Body of pancreas (tissue), 4 donors: ENCODE results near the gene KCNIP4. TPM values are rescaled to one million over a fixed set of nuclear protein-coding genes. Genes with fewer than 3 reads are reported as not detected.

Source experiments
- ATAC-seq: fragments of 150-250 bp; one replicate; pipeline ENCODE4 v1.9.1; 2016
- DNase-seq, 4 donors: peaks; one replicate each; pipeline ENCODE4 v3.0.0-alpha.2; 2019
- H3K27ac ChIP-seq, 4 donors: fragments of 200-600 bp; sonication (generic); 1 replicate in 3 of 4; 2 replicates in 1 of 4; pipeline versions ENCODE4 v1.5.1 to v1.6.1; 2016 to 2019; ENCODE audit warnings: mild to moderate bottlenecking in 1 of 4, mixed read lengths in 1 of 4, moderate library complexity in 1 of 4
- H3K27me3 ChIP-seq, 2 donors: fragments of 200-600 bp; sonication (generic); one replicate each; pipeline ENCODE4 v1.6.0; 2016; ENCODE audit warnings: mild to moderate bottlenecking in 1 of 2
- H3K36me3 ChIP-seq, 2 donors: fragments of 200-600 bp; sonication (generic); replicated peaks in 1 of 2; 2 replicates each; pipeline ENCODE4 v1.5.1; 2016; ENCODE audit warnings: low read depth in 2 of 2; ENCODE audit not compliant: insufficient read depth in 1 of 2
- H3K4me1 ChIP-seq: fragments of 200-600 bp; sonication (generic); one replicate; pipeline ENCODE4 v1.6.0; 2016
- H3K4me3 ChIP-seq, 2 donors: fragments of 200-600 bp; sonication (generic); 1 replicate in 1 of 2; 2 replicates in 1 of 2; pipeline ENCODE4 v1.5.1; 2016 to 2019
- H3K9me3 ChIP-seq, 3 donors: fragments of 200-600 bp; sonication (generic); 1 replicate in 2 of 3; 2 replicates in 1 of 3; pipeline ENCODE4 v1.5.1; 2016
- CTCF ChIP-seq, 7 experiments: fragments of 450-650 bp in 4 of 7; fragments of 200-600 bp in 3 of 7; sonication (generic) in 3 of 7; IDR thresholded peaks; one replicate each; pipeline ENCODE4 v1.5.1; 2016 to 2019; ENCODE audit warnings: antibody characterized with exemption in 7 of 7
- POLR2A ChIP-seq, 3 donors: fragments of 450-650 bp; IDR thresholded peaks; one replicate each; pipeline ENCODE4 v1.6.1; 2016; ENCODE audit warnings: antibody characterized with exemption in 3 of 3, mild to moderate bottlenecking in 2 of 3
- WGBS, 2 donors: methylation state at CpG; one replicate each; pipeline ENCODE4 v1.1.5; 2017; 5-methylcytosine and 5-hydroxymethylcytosine counted together
- intact Hi-C: fragments of 100-400 bp; cut with DNase I; formaldehyde crosslinking; loops from one replicate; pipeline ENCODE4 v1.15.1; 2023
- total RNA-seq, 2 donors: library from RNA; depleted of rRNA; stranded (reverse); fragments of >200 nt; gene quantifications; one replicate each; pipeline ENCODE4 v1.1.0, GENCODE V29; 2016

The KCNIP4 gene
- total RNA-seq, 2 donors from 2014 or later = not detected

GRCh38 chr4:21271439-21272052 lies 677.0 kb downstream of the KCNIP4 start:
- Histone ChIP-seq H3K4me3 (no peak overlapping the region), H3K4me1 (no peaks in the 10 kb centered on the region), H3K27me3 (no peaks in the 10 kb centered on the region), H3K36me3 (no peaks in the 10 kb centered on the region), H3K9me3 (no peaks in the 10 kb centered on the region), H3K27ac (no peak overlapping the region)
- 54% methylated on average over 4 of the region's 4 CpGs for WGBS, 2 donors
- TF ChIP-seq CTCF (IDR thresholded peaks at IDR 0.05) (no peak), POLR2A (IDR thresholded peaks at IDR 0.05) (no peak)
- intact Hi-C loops = no loop called here
- DNase-seq (no peak), ATAC-seq (no peak)

- Histone ChIP-seq H3K9me3 (no peaks in the 10 kb centered on the region), H3K4me3 (no peak overlapping the region), H3K27me3 (no peaks in the 10 kb centered on the region), H3K27ac (no peak overlapping the region), H3K36me3 (no peaks in the 10 kb centered on the region), H3K4me1 (no peaks in the 10 kb centered on the region)
- DNase-seq (no peak), ATAC-seq (no peak)
- TF ChIP-seq CTCF (IDR thresholded peaks at IDR 0.05) (no peak), POLR2A (IDR thresholded peaks at IDR 0.05) (no peak)
- intact Hi-C loops = no loop called here
- 83 to 84% methylated on average over 4 of the region's 4 CpGs for WGBS, 2 donors
Observed at GRCh38 chr4:21248331-21248730, 700.2 kb downstream of the KCNIP4 start.

GRCh38 chr4:21242163-21242562 lies 706.4 kb downstream of the KCNIP4 start:
- intact Hi-C loops = no loop called here
- DNase-seq = no peak
- H3K36me3 ChIP-seq = no peaks in the 10 kb centered on the region
- no peaks in the 10 kb centered on the region for H3K9me3 ChIP-seq
- no peaks in the 10 kb centered on the region for H3K27me3 ChIP-seq
- no peak overlapping the region for H3K27ac ChIP-seq
- no peak for ATAC-seq
- no peak for TF ChIP-seq POLR2A (IDR thresholded peaks at IDR 0.05)
- no peak for TF ChIP-seq CTCF (IDR thresholded peaks at IDR 0.05)
- H3K4me3 ChIP-seq = no peak overlapping the region
- H3K4me1 ChIP-seq = no peaks in the 10 kb centered on the region
- 10 to 16% methylated on average over 2 of the region's 2 CpGs for WGBS, 2 donors

DNA sequence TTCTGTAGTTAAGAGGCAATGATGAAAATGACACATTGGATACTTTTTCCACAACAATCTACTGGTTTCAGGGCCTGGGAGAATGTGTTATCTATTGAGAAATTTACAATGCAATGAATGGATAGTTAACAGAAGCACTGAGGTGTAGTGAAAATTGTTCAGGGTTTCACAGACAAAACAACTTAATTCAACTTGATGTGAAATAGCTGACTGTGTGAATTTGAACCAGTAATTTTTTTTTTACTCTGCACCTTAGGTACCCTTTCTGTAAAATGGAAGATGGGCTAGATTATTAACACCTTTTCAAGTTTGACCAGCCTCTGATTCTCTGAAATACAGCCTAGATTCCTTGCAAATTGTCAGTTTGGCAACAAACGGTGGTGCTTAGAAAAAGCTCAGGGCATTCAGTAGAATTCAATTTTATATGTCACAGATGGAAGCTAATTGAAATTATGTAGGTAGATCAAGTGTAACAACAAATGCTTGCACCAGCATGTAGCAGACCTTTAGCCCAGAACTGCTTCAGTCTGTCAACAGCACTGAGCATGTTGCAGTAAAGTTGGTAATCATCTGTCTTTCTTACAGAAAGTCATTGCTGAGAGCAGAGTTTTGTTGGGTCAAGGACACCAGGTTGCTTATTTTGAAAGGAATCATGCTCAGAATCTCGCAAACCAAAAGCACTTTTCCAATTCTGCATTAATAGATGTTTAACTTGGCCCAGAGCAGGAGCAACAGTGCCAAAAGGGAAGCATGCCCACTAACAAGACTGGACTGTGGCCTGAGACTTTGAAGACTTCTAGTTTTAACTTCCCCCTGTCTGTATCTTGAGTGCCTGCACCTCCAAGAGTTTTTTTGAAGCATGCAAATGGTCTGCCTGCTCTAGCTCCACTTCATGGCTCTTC lies 721.7 kb downstream of the KCNIP4 start:
- TF ChIP-seq POLR2A (IDR thresholded peaks at IDR 0.05) = no peak
- TF ChIP-seq CTCF (IDR thresholded peaks at IDR 0.05) = no peak
- ATAC-seq = no peak
- Histone ChIP-seq H3K27me3 (no peaks in the 10 kb centered on the region), H3K4me1 (peaks cover 9% of the 10 kb centered on the region), H3K36me3 (no peaks in the 10 kb centered on the region), H3K9me3 (no peaks in the 10 kb centered on the region), H3K4me3 (no peak overlapping the region), H3K27ac (no peak overlapping the region)
- intact Hi-C loops = no loop called here
- 16 to 19% methylated on average over 2 of the region's 2 CpGs for WGBS, 2 donors
- DNase-seq = peak in 2 of 4 donors; percentile 26 to 52
